GM18508 (cell line): ENCODE measurements around the gene CFAP97D2.
"Not testable (repeated sequence)": the region's sequence is repeated elsewhere in the genome, so short reads cannot be mapped to it uniquely, and the experiment has no call there.

Experiments used
- ATAC-seq: cut with Tn5 transposase; IDR thresholded peaks from one replicate; pipeline ENCODE4 v1.9.1; 2021; ENCODE audit warnings: moderate number of reproducible peaks; ENCODE audit not compliant: insufficient read depth, unreplicated experiment

CFAP97D2 gene

GRCh38 chr13:114142640-114143490, 36.2 kb upstream of the CFAP97D2 start:
- ATAC-seq: no peak

- ATAC-seq: no peak
These were observed 35.1 kb upstream of the CFAP97D2 start for GRCh38 chr13:114143806-114144605.

- no peak for ATAC-seq
These were observed 34.3 kb upstream of the CFAP97D2 start for GRCh38 chr13:114144606-114145244.

- ATAC-seq: no peak
These were observed 33.8 kb upstream of the CFAP97D2 start for GRCh38 chr13:114145256-114145655.

- no peak for ATAC-seq
These were observed 33.3 kb upstream of the CFAP97D2 start for GRCh38 chr13:114145722-114146121.

- no peak for ATAC-seq
These were observed 32.9 kb upstream of the CFAP97D2 start for GRCh38 chr13:114146173-114146572.

GRCh38 chr13:114146629-114147028, 32.4 kb upstream of the CFAP97D2 start:
- ATAC-seq: no peak

- ATAC-seq: peak; percentile 18
These were observed 31.1 kb upstream of the CFAP97D2 start for GRCh38 chr13:114147803-114148520.

- ATAC-seq: peak; percentile 62
These were observed 30.6 kb upstream of the CFAP97D2 start for GRCh38 chr13:114148521-114148855.

GRCh38 chr13:114148886-114149285, 30.2 kb upstream of the CFAP97D2 start:
- ATAC-seq: not testable (repeated sequence)

GRCh38 chr13:114149774-114150740, 29.0 kb upstream of the CFAP97D2 start:
- ATAC-seq: no peak

- ATAC-seq: no peak
These were observed 28.0 kb upstream of the CFAP97D2 start for GRCh38 chr13:114151031-114151430.

- no peak for ATAC-seq
These were observed 27.3 kb upstream of the CFAP97D2 start for GRCh38 chr13:114151565-114152284.

GRCh38 chr13:114152285-114152645, 26.8 kb upstream of the CFAP97D2 start:
- no peak for ATAC-seq

- ATAC-seq: no peak
These were observed 26.2 kb upstream of the CFAP97D2 start for GRCh38 chr13:114152831-114153371.

- ATAC-seq: no peak
These were observed 25.5 kb upstream of the CFAP97D2 start for GRCh38 chr13:114153485-114154080.

GRCh38 chr13:114154476-114154875, 24.6 kb upstream of the CFAP97D2 start:
- no peak for ATAC-seq

- ATAC-seq: no peak
These were observed 23.7 kb upstream of the CFAP97D2 start for GRCh38 chr13:114155320-114155719.
